Measurements from ENCODE around the gene ETS1.

The ETS1 gene

DNA sequence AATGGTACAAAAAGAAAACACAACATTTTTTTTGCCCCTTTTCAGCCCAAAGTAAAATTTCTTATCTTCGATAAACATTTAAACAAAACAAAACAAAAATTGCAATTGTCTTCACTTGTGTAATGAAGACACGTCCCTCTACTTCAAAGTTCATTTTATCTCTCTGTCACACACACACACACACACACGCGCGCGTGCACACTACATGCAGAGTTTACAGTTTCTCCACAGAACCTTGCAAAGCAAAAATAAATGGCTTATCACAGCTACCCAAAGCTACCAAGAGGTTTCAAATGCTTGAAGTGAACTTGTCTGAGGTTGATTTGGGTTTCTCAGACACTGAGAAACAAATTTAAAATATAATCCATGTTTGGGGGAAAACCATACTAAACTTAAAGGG, 72.3 kb downstream of the ETS1 start:
- TF ChIP-seq TAF1 (IDR thresholded peaks at IDR 0.05; ENCODE audit: low read depth) (no peak), FOXM1 (IDR thresholded peaks at IDR 0.05; ENCODE audit: borderline replicate concordance, low read depth) (no peak), ZBTB7A (IDR thresholded peaks at IDR 0.05; ENCODE audit: low read depth) (no peak), EGR1 (IDR thresholded peaks at IDR 0.05) (no peak), NFIC (IDR thresholded peaks at IDR 0.05) (no peak)

- TF ChIP-seq CREB1 (IDR thresholded peaks at IDR 0.05; ENCODE audit: low read depth) (no peak), YY1 (IDR thresholded peaks at IDR 0.05; ENCODE audit: low read depth) (no peak)
Observed at GRCh38 chr11:128513915-128514681, 73.3 kb downstream of the ETS1 start.

DNA sequence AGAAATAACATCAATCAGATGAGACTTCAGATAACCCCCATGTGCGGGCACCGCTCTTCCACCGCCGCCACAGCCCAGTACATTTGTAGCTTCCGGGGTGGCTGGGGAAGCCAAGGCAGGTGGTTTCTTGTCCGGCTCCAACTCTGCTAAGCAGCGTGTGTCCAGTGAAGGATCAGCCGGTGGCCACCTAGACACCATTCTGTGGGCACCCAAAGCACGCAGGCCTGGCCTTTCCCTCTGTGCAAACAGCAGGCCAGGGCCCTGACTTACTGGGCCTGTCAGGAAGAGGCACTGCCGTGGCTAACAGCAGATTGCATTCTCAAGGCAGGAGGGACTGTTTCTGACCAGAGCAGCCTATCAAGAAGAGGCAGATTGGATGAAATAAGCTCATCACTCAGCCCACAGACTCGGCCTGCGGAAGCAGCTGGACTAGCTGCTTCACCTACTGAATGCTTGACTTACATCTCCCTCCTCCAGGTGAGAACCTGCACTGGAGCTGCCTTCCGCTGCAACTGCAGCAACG, 74.8 kb downstream of the ETS1 start:
- no peak for TF ChIP-seq EGR1 (IDR thresholded peaks at IDR 0.05)

DNA sequence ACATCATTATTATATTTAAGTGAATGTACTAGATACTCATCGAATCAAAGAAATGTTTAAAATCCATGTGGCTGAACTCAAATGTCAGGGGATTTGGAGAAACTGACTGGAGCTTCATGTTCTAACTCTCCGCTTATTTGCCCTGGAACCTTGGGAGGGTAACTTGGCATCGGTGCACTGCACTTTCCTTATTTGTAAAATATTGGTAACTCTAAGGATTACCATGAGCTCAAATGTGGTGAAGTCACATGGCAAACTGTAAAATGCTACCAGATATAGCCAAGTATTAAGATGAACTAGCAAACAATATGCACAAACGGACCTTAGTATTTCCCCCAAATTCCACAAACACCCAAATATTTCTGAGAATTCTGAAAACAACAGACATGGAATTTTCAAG, 75.6 kb downstream of the ETS1 start:
- TF ChIP-seq, protein P1, sequence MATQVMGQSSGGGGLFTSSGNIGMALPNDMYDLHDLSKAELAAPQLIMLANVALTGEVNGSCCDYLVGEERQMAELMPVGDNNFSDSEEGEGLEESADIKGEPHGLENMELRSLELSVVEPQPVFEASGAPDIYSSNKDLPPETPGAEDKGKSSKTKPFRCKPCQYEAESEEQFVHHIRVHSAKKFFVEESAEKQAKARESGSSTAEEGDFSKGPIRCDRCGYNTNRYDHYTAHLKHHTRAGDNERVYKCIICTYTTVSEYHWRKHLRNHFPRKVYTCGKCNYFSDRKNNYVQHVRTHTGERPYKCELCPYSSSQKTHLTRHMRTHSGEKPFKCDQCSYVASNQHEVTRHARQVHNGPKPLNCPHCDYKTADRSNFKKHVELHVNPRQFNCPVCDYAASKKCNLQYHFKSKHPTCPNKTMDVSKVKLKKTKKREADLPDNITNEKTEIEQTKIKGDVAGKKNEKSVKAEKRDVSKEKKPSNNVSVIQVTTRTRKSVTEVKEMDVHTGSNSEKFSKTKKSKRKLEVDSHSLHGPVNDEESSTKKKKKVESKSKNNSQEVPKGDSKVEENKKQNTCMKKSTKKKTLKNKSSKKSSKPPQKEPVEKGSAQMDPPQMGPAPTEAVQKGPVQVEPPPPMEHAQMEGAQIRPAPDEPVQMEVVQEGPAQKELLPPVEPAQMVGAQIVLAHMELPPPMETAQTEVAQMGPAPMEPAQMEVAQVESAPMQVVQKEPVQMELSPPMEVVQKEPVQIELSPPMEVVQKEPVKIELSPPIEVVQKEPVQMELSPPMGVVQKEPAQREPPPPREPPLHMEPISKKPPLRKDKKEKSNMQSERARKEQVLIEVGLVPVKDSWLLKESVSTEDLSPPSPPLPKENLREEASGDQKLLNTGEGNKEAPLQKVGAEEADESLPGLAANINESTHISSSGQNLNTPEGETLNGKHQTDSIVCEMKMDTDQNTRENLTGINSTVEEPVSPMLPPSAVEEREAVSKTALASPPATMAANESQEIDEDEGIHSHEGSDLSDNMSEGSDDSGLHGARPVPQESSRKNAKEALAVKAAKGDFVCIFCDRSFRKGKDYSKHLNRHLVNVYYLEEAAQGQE (IDR thresholded peaks at IDR 0.05; ENCODE audit: low read depth) = no peak
- TF ChIP-seq ZBTB7A (IDR thresholded peaks at IDR 0.05; ENCODE audit: low read depth) (no peak), CEBPB (IDR thresholded peaks at IDR 0.05) (no peak), MAX (IDR thresholded peaks at IDR 0.05) (no peak), EP300 (IDR thresholded peaks at IDR 0.05; ENCODE audit: borderline replicate concordance) (no peak), TAF1 (IDR thresholded peaks at IDR 0.05; ENCODE audit: low read depth) (no peak), YY1 (IDR thresholded peaks at IDR 0.05; ENCODE audit: low read depth) (no peak), CREB1 (IDR thresholded peaks at IDR 0.05; ENCODE audit: low read depth) (no peak), NFIC (IDR thresholded peaks at IDR 0.05) (no peak), TEAD4 (IDR thresholded peaks at IDR 0.05) (no peak), TCF12 (IDR thresholded peaks at IDR 0.05; ENCODE audit: low read depth) (no peak), FOXM1 (IDR thresholded peaks at IDR 0.05; ENCODE audit: borderline replicate concordance, low read depth) (no peak), RAD21 (IDR thresholded peaks at IDR 0.05; ENCODE audit: low read depth) (no peak), EGR1 (IDR thresholded peaks at IDR 0.05) (no peak)
- TF ChIP-seq, protein P2, sequence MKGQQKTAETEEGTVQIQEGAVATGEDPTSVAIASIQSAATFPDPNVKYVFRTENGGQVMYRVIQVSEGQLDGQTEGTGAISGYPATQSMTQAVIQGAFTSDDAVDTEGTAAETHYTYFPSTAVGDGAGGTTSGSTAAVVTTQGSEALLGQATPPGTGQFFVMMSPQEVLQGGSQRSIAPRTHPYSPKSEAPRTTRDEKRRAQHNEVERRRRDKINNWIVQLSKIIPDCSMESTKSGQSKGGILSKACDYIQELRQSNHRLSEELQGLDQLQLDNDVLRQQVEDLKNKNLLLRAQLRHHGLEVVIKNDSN (IDR thresholded peaks at IDR 0.05) = no peak

- TF ChIP-seq, protein P1 (IDR thresholded peaks at IDR 0.05; ENCODE audit: low read depth) = no peak
- TF ChIP-seq EP300 (IDR thresholded peaks at IDR 0.05; ENCODE audit: borderline replicate concordance) (no peak), MAX (IDR thresholded peaks at IDR 0.05) (no peak), EGR1 (IDR thresholded peaks at IDR 0.05) (no peak), TCF12 (IDR thresholded peaks at IDR 0.05; ENCODE audit: low read depth) (no peak), TEAD4 (IDR thresholded peaks at IDR 0.05) (no peak), CREB1 (IDR thresholded peaks at IDR 0.05; ENCODE audit: low read depth) (no peak), CEBPB (IDR thresholded peaks at IDR 0.05) (no peak), RAD21 (IDR thresholded peaks at IDR 0.05; ENCODE audit: low read depth) (no peak), TAF1 (IDR thresholded peaks at IDR 0.05; ENCODE audit: low read depth) (no peak), NFIC (IDR thresholded peaks at IDR 0.05) (no peak), FOXM1 (IDR thresholded peaks at IDR 0.05; ENCODE audit: borderline replicate concordance, low read depth) (no peak), YY1 (IDR thresholded peaks at IDR 0.05; ENCODE audit: low read depth) (no peak)
- TF ChIP-seq, protein P2 (IDR thresholded peaks at IDR 0.05) = no peak
Observed at GRCh38 chr11:128509621-128510389, 77.6 kb downstream of the ETS1 start.

Data from Ishikawa (cell line).